Measurements from ENCODE around the gene ANKRD11. TPM values are rescaled to one million over a fixed set of nuclear protein-coding genes. Genes with fewer than 3 reads are reported as not detected.

ANKRD11 gene
- polyA plus RNA-seq, 1 donor from 2014 or later, result 32.5 TPM

- TF ChIP-seq, protein P1, sequence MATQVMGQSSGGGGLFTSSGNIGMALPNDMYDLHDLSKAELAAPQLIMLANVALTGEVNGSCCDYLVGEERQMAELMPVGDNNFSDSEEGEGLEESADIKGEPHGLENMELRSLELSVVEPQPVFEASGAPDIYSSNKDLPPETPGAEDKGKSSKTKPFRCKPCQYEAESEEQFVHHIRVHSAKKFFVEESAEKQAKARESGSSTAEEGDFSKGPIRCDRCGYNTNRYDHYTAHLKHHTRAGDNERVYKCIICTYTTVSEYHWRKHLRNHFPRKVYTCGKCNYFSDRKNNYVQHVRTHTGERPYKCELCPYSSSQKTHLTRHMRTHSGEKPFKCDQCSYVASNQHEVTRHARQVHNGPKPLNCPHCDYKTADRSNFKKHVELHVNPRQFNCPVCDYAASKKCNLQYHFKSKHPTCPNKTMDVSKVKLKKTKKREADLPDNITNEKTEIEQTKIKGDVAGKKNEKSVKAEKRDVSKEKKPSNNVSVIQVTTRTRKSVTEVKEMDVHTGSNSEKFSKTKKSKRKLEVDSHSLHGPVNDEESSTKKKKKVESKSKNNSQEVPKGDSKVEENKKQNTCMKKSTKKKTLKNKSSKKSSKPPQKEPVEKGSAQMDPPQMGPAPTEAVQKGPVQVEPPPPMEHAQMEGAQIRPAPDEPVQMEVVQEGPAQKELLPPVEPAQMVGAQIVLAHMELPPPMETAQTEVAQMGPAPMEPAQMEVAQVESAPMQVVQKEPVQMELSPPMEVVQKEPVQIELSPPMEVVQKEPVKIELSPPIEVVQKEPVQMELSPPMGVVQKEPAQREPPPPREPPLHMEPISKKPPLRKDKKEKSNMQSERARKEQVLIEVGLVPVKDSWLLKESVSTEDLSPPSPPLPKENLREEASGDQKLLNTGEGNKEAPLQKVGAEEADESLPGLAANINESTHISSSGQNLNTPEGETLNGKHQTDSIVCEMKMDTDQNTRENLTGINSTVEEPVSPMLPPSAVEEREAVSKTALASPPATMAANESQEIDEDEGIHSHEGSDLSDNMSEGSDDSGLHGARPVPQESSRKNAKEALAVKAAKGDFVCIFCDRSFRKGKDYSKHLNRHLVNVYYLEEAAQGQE (IDR thresholded peaks at IDR 0.05; ENCODE audit: borderline replicate concordance), result no peak
- no peak for TF ChIP-seq TAF1 (IDR thresholded peaks at IDR 0.05; ENCODE audit: low read depth)
- no peak for TF ChIP-seq RAD21 (conservative IDR thresholded peaks at IDR 0.05)
- no peak for TF ChIP-seq SMC3 (conservative IDR thresholded peaks at IDR 0.05; ENCODE audit: poor library complexity)
- no peak for TF ChIP-seq POLR2AphosphoS5 (IDR thresholded peaks at IDR 0.05)
- no peak for TF ChIP-seq CTCF (IDR thresholded peaks at IDR 0.05; ENCODE audit: poor library complexity, severe bottlenecking)
- TF ChIP-seq EZH2 (IDR thresholded peaks at IDR 0.05; ENCODE audit: borderline replicate concordance, insufficient read depth, low read length, poor library complexity, severe bottlenecking), result no peak
- TF ChIP-seq EP300 (conservative IDR thresholded peaks at IDR 0.05; ENCODE audit: poor library complexity, severe bottlenecking), result no peak
- TF ChIP-seq MXI1 (conservative IDR thresholded peaks at IDR 0.05; ENCODE audit: poor library complexity, severe bottlenecking), result no peak
- no peak overlapping the region for H3K27ac ChIP-seq (ENCODE audit: low read length)
- H3K9me2 ChIP-seq (ENCODE audit: insufficient read depth, low read length), result no peaks in the 10 kb centered on the region
- H3F3A ChIP-seq (ENCODE audit: insufficient read depth, low read length, poor library complexity, severe bottlenecking), result no peaks in the 10 kb centered on the region
- no peaks in the 10 kb centered on the region for H3K9me3 ChIP-seq (ENCODE audit: low read length)
- H3K4me2 ChIP-seq (ENCODE audit: low read length), result no peak overlapping the region
- H3K79me2 ChIP-seq (replicated peaks; ENCODE audit: insufficient read depth, low read length), result peaks cover 65% of the 10 kb centered on the region
- H2AFZ ChIP-seq (ENCODE audit: low read depth, low read length), result no peak overlapping the region
- no peaks in the 10 kb centered on the region for H3K27me3 ChIP-seq (ENCODE audit: insufficient read depth, low read depth, low read length)
- no peak overlapping the region for H3K4me3 ChIP-seq (ENCODE audit: low read length)
- no peak overlapping the region for H3K9ac ChIP-seq (ENCODE audit: low read length)
- H4K20me1 ChIP-seq (ENCODE audit: insufficient read depth), result no peaks in the 10 kb centered on the region
- no peaks in the 10 kb centered on the region for H3K36me3 ChIP-seq (ENCODE audit: insufficient read depth, low read length)
These were observed 166.0 kb downstream of the ANKRD11 start for GRCh38 chr16:89324056-89325010.

- no peaks in the 10 kb centered on the region for H3K27me3 ChIP-seq (ENCODE audit: insufficient read depth, low read depth, low read length)
- no peak overlapping the region for H3K27ac ChIP-seq (ENCODE audit: low read length)
- H3K9ac ChIP-seq (ENCODE audit: low read length), result no peak overlapping the region
- H3K79me2 ChIP-seq (replicated peaks; ENCODE audit: insufficient read depth, low read length), result peaks cover 69% of the 10 kb centered on the region
- H3K4me2 ChIP-seq (ENCODE audit: low read length), result no peak overlapping the region
- no peaks in the 10 kb centered on the region for H3K9me3 ChIP-seq (ENCODE audit: low read length)
- no peaks in the 10 kb centered on the region for H4K20me1 ChIP-seq (ENCODE audit: insufficient read depth)
- no peaks in the 10 kb centered on the region for H3K9me2 ChIP-seq (ENCODE audit: insufficient read depth, low read length)
- no peak for TF ChIP-seq MXI1 (conservative IDR thresholded peaks at IDR 0.05; ENCODE audit: poor library complexity, severe bottlenecking)
- no peak overlapping the region for H2AFZ ChIP-seq (ENCODE audit: low read depth, low read length)
- H3K36me3 ChIP-seq (ENCODE audit: insufficient read depth, low read length), result no peaks in the 10 kb centered on the region
- no peak overlapping the region for H3K4me3 ChIP-seq (ENCODE audit: low read length)
- no peaks in the 10 kb centered on the region for H3F3A ChIP-seq (ENCODE audit: insufficient read depth, low read length, poor library complexity, severe bottlenecking)
These were observed 167.0 kb downstream of the ANKRD11 start for GRCh38 chr16:89323120-89323960.
